HepG2 (cell line): ENCODE measurements around the gene CRISPLD2. TPM values are rescaled to one million over a fixed set of nuclear protein-coding genes. Genes with fewer than 3 reads are reported as not detected.

ENCODE experiments used
- AGO1 ChIP-seq: fragments of 200-400 bp; formaldehyde crosslinking; IDR thresholded peaks from 2 replicates; pipeline ENCODE4 v1.6.1; 2017; ENCODE audit warnings: mild to moderate bottlenecking, low read depth, low read length, moderate library complexity; ENCODE audit not compliant: poor library complexity, severe bottlenecking
- FOSL2 ChIP-seq: sonication (generic); formaldehyde crosslinking; IDR thresholded peaks from 2 replicates; pipeline ENCODE4 v1.4.0; 2020; ENCODE audit warnings: missing genetic modification reagents
- FOXM1 ChIP-seq: sonication (generic); formaldehyde crosslinking; IDR thresholded peaks from 2 replicates; pipeline ENCODE4 v1.5.0; 2020; ENCODE audit warnings: missing genetic modification reagents
- HDAC2 ChIP-seq: sonication (generic); formaldehyde crosslinking; IDR thresholded peaks from 2 replicates; pipeline ENCODE4 v1.4.0; 2020; ENCODE audit warnings: missing genetic modification reagents
- MTF2 ChIP-seq: sonication (generic); formaldehyde crosslinking; IDR thresholded peaks from 2 replicates; pipeline ENCODE4 v1.5.0; 2020; ENCODE audit warnings: missing genetic modification reagents, borderline replicate concordance
- NCOA2 ChIP-seq: sonication (generic); formaldehyde crosslinking; IDR thresholded peaks from 2 replicates; pipeline ENCODE4 v1.8.0; 2022; ENCODE audit warnings: inconsistent platforms
- REL ChIP-seq: sonication (generic); formaldehyde crosslinking; conservative IDR thresholded peaks from 2 replicates; pipeline ENCODE4 v1.8.0; 2022; ENCODE audit warnings: mild to moderate bottlenecking, missing genetic modification reagents, moderate library complexity
- ZNF263 ChIP-seq: sonication (generic); formaldehyde crosslinking; IDR thresholded peaks from 2 replicates; pipeline ENCODE4 v1.4.0; 2020; ENCODE audit warnings: missing genetic modification reagents
- ZNF780A ChIP-seq: sonication (generic); formaldehyde crosslinking; IDR thresholded peaks from 2 replicates; pipeline ENCODE4 v1.8.0; 2022; ENCODE audit warnings: mild to moderate bottlenecking, missing genetic modification reagents, moderate library complexity
- ZSCAN25 ChIP-seq: sonication (generic); formaldehyde crosslinking; IDR thresholded peaks from 2 replicates; pipeline ENCODE4 v1.8.0; 2022; ENCODE audit warnings: mild to moderate bottlenecking, missing genetic modification reagents
- ZZZ3 ChIP-seq: sonication (generic); formaldehyde crosslinking; IDR thresholded peaks from 2 replicates; pipeline ENCODE4 v1.4.0; 2020; ENCODE audit warnings: missing genetic modification reagents, mild to moderate bottlenecking, borderline replicate concordance
- polyA plus RNA-seq, 8 experiments: library from polyadenylated mRNA; depleted of rRNA in 3 of 8; stranded (reverse) in 7 of 8; unstranded in 1 of 8; fragments of >200 nt; fragmentation: Illumina TruSeq in 4 of 8; extraction: Trizol in 4 of 8; gene quantifications; 2 replicates each; pipeline versions ENCODE4 v1.2.1 to v1.2.3, GENCODE V29; 2011 to 2016; ENCODE audit warnings: low read depth in 4 of 8, missing spikeins in 1 of 8, mixed read lengths in 1 of 8; ENCODE audit not compliant: insufficient read depth in 1 of 8
- total RNA-seq, 5 experiments: library from RNA; depleted of rRNA; stranded (reverse); fragments of >200 nt; fragmentation: Illumina TruSeq; extraction: Trizol; gene quantifications; 2 replicates each; pipeline ENCODE4 v1.2.3, GENCODE V29; 2016; ENCODE audit warnings: low read depth in 1 of 5
- TF ChIP-seq, protein P1 (sequence below): sonication (generic); formaldehyde crosslinking; IDR thresholded peaks from 2 replicates; pipeline ENCODE4 v1.4.0; 2020; ENCODE audit warnings: mild to moderate bottlenecking, low read depth, missing genetic modification reagents
- TF ChIP-seq, protein P2 (sequence below): sonication (generic); formaldehyde crosslinking; IDR thresholded peaks from 2 replicates; pipeline ENCODE4 v1.5.1; 2020; ENCODE audit warnings: mild to moderate bottlenecking, moderate library complexity, missing genetic modification reagents
- TF ChIP-seq, protein P3 (sequence below), 2 experiments: sonication (generic) in 1 of 2; formaldehyde crosslinking in 1 of 2; IDR thresholded peaks; 2 replicates each; pipeline versions ENCODE4 v1.4.0 to v1.6.1; 2016 to 2020; ENCODE audit warnings: borderline replicate concordance in 1 of 2, low read depth in 1 of 2, mild to moderate bottlenecking in 1 of 2, missing genetic modification reagents in 1 of 2
- TF ChIP-seq, protein P4 (sequence below): sonication (generic); formaldehyde crosslinking; IDR thresholded peaks from 2 replicates; pipeline ENCODE4 v1.4.0; 2020; ENCODE audit warnings: missing genetic modification reagents

Gene CRISPLD2
- total and polyA plus RNA-seq, 2 of the 13 experiments (the other 11 are each of a cell fraction or from before 2014, with no cell fraction given) = 0.04 to 0.31 TPM

DNA sequence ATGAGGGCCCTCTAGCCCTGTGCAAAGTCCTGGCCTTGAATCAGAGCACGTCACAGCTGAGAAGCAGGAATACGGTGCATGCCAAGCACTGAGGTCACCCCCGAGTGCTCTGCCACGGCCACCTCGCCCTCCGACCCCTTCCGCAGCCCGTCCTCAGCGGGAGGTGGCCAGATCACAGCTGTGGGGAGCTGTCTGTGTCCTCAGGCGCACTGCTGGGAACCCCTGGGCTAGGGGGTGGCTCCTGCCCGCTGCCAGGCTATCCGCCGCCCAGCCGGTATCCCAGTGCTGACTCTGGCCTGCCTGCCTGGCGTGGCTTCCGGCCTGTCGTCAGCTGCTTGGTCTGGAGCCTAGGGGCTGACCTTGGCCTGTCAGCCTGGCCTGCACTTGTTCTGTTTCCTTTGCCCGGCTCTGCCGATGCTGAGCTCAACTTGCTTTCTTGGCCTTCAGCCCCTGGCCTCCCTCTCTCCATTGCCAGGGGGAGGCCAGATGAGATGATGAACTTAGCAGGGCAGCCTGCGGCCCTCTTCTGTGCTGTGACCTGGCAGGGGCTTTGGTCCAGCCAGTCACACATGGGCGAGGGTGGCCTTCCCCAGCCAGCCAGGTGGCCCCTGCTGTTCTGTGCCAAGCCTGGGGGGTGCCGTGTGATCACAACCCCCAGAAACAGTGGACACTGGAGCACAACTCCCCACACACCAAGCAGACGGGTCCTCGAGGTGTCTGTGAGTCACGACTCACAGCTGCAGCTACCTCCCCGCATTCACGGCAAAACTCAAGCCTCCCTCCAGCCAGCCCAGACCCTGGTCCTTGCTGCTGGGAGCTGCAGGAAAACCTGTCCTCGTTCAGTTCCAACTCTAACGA, 114.2 kb downstream of the CRISPLD2 start (continued):
- TF ChIP-seq, protein P1, sequence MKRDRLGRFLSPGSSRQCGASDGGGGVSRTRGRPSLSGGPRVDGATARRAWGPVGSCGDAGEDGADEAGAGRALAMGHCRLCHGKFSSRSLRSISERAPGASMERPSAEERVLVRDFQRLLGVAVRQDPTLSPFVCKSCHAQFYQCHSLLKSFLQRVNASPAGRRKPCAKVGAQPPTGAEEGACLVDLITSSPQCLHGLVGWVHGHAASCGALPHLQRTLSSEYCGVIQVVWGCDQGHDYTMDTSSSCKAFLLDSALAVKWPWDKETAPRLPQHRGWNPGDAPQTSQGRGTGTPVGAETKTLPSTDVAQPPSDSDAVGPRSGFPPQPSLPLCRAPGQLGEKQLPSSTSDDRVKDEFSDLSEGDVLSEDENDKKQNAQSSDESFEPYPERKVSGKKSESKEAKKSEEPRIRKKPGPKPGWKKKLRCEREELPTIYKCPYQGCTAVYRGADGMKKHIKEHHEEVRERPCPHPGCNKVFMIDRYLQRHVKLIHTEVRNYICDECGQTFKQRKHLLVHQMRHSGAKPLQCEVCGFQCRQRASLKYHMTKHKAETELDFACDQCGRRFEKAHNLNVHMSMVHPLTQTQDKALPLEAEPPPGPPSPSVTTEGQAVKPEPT (CRISPR knock-in tag) = peak; percentile 64; the same call in 1 of the 2 replicates
- TF ChIP-seq FOSL2 (CRISPR knock-in tag) (peak; percentile 46), FOXM1 (CRISPR knock-in tag) (no peak), AGO1 (peak; percentile 49), ZSCAN25 (peak; percentile 56; the same call in 1 of the 2 replicates), NCOA2 (CRISPR knock-in tag) (no peak), ZNF780A (CRISPR knock-in tag) (no peak), ZNF263 (peak; percentile 65), MTF2 (CRISPR knock-in tag) (no peak; the same call in 1 of the 2 replicates), ZZZ3 (CRISPR knock-in tag) (peak; percentile 54; the same call in 1 of the 2 replicates), HDAC2 (CRISPR knock-in tag) (peak; percentile 72), REL (CRISPR knock-in tag) (no peak)
- TF ChIP-seq, protein P2, sequence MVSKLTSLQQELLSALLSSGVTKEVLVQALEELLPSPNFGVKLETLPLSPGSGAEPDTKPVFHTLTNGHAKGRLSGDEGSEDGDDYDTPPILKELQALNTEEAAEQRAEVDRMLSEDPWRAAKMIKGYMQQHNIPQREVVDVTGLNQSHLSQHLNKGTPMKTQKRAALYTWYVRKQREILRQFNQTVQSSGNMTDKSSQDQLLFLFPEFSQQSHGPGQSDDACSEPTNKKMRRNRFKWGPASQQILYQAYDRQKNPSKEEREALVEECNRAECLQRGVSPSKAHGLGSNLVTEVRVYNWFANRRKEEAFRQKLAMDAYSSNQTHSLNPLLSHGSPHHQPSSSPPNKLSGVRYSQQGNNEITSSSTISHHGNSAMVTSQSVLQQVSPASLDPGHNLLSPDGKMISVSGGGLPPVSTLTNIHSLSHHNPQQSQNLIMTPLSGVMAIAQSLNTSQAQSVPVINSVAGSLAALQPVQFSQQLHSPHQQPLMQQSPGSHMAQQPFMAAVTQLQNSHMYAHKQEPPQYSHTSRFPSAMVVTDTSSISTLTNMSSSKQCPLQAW (CRISPR knock-in tag) = peak; percentile 64; the same call in 1 of the 2 replicates
- TF ChIP-seq, protein P3, sequence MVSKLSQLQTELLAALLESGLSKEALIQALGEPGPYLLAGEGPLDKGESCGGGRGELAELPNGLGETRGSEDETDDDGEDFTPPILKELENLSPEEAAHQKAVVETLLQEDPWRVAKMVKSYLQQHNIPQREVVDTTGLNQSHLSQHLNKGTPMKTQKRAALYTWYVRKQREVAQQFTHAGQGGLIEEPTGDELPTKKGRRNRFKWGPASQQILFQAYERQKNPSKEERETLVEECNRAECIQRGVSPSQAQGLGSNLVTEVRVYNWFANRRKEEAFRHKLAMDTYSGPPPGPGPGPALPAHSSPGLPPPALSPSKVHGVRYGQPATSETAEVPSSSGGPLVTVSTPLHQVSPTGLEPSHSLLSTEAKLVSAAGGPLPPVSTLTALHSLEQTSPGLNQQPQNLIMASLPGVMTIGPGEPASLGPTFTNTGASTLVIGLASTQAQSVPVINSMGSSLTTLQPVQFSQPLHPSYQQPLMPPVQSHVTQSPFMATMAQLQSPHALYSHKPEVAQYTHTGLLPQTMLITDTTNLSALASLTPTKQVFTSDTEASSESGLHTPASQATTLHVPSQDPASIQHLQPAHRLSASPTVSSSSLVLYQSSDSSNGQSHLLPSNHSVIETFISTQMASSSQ (IDR thresholded peaks at IDR 0.05; ENCODE audit: low read depth) = no peak
- TF ChIP-seq, protein P3 (CRISPR knock-in tag; IDR thresholded peaks at IDR 0.05; ENCODE audit: borderline replicate concordance) = peak; percentile 41; the same call in 1 of the 2 replicates
- TF ChIP-seq, protein P4, sequence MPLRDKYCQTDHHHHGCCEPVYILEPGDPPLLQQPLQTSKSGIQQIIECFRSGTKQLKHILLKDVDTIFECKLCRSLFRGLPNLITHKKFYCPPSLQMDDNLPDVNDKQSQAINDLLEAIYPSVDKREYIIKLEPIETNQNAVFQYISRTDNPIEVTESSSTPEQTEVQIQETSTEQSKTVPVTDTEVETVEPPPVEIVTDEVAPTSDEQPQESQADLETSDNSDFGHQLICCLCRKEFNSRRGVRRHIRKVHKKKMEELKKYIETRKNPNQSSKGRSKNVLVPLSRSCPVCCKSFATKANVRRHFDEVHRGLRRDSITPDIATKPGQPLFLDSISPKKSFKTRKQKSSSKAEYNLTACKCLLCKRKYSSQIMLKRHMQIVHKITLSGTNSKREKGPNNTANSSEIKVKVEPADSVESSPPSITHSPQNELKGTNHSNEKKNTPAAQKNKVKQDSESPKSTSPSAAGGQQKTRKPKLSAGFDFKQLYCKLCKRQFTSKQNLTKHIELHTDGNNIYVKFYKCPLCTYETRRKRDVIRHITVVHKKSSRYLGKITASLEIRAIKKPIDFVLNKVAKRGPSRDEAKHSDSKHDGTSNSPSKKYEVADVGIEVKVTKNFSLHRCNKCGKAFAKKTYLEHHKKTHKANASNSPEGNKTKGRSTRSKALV (CRISPR knock-in tag) = peak; percentile 86; the same call in 1 of the 2 replicates
